GM12878 (cell line): ENCODE measurements around the gene SIDT2. TPM values are rescaled to one million over a fixed set of nuclear protein-coding genes. Genes with fewer than 3 reads are reported as not detected.

Experiments used
- ATAC-seq: fragments of 200-7000 bp; cut with Tn5 transposase; 3 replicates; pipeline ENCODE4 v1.9.1; 2020; ENCODE audit warnings: mild to moderate bottlenecking, moderate library complexity
- BruUV-seq: library from RNA; stranded (reverse); fragments of 400-500 nt; replicated peaks from 2 replicates; lab custom pipeline; 2021; lab: Mats Ljungman, UMichigan
- CTCF ChIA-PET: fragments of 300-600 bp; sonication (Branson Sonifier 250); formaldehyde crosslinking; extraction: SDS; loops from one replicate; lab custom pipeline; 2021; ENCODE audit warnings: inconsistent platforms; lab: Yijun Ruan, JAX
- POLR2A ChIA-PET: fragments of 350-600 bp; formaldehyde crosslinking; extraction: SDS; loops from one replicate; lab custom pipeline; 2021; ENCODE audit warnings: inconsistent platforms; lab: Charles Lee
- RAD21 ChIA-PET: fragments of 300-600 bp; sonication (Branson Sonifier 250); formaldehyde crosslinking; loops from one replicate; lab custom pipeline; 2023; ENCODE audit warnings: antibody characterized with exemption; ENCODE audit not compliant: unreplicated experiment; lab: Charles Lee
- SMC1A ChIA-PET: fragments of 300-600 bp; sonication (Branson Sonifier 250); formaldehyde crosslinking; loops from one replicate; lab custom pipeline; 2023; ENCODE audit not compliant: unreplicated experiment, uncharacterized antibody; lab: Charles Lee
- DNase-seq: peaks from one replicate; pipeline ENCODE4 v3.0.0-alpha.2; 2011; ENCODE audit warnings: low read depth, low spot score
- FAIRE-seq: peaks from 3 replicates; lab custom pipeline; 2011; peaks lifted over from hg19 to GRCh38; lab: Jason Lieb, UNC
- H2AFZ ChIP-seq: 2 replicates; pipeline ENCODE4 v1.6.0; 2011; ENCODE audit warnings: low read depth, low read length, control low read depth; ENCODE audit not compliant: control insufficient read depth
- H3K27ac ChIP-seq: 2 replicates; pipeline ENCODE4 v1.5.1; 2011; ENCODE audit warnings: control low read depth; ENCODE audit not compliant: control insufficient read depth, insufficient read depth
- H3K27me3 ChIP-seq, 2 experiments: replicated peaks in 1 of 2; 2 replicates each; pipeline versions ENCODE4 v1.6.0 to v1.6.1; 2011; ENCODE audit warnings: low read length in 1 of 2; ENCODE audit not compliant: control insufficient read depth in 2 of 2, insufficient read depth in 2 of 2
- H3K36me3 ChIP-seq, 2 experiments: 2 replicates each; pipeline ENCODE4 v1.5.1; 2011; ENCODE audit warnings: low read length in 1 of 2; ENCODE audit not compliant: control insufficient read depth in 2 of 2, insufficient read depth in 2 of 2
- H3K4me1 ChIP-seq: 2 replicates; pipeline ENCODE4 v1.6.1; 2011; ENCODE audit warnings: mild to moderate bottlenecking, low read length, moderate library complexity, mixed read lengths; ENCODE audit not compliant: control insufficient read depth, insufficient read depth
- H3K4me2 ChIP-seq: 2 replicates; pipeline ENCODE4 v1.6.0; 2011; ENCODE audit warnings: control low read depth; ENCODE audit not compliant: control insufficient read depth, insufficient read depth
- H3K4me3 ChIP-seq: fragments of 200-600 bp; sonication (generic); 2 replicates; pipeline ENCODE4 v1.5.1; 2016
- H3K79me2 ChIP-seq: 2 replicates; pipeline ENCODE4 v1.6.0; 2011; ENCODE audit warnings: low read length; ENCODE audit not compliant: control insufficient read depth, insufficient read depth
- H3K9ac ChIP-seq: 2 replicates; pipeline ENCODE4 v1.8.0; 2011; ENCODE audit warnings: low read length, control low read depth, mixed read lengths; ENCODE audit not compliant: control insufficient read depth, insufficient read depth
- H3K9me3 ChIP-seq: replicated peaks from 3 replicates; pipeline ENCODE4 v1.5.1; 2011; ENCODE audit warnings: mild to moderate bottlenecking, low read length; ENCODE audit not compliant: control insufficient read depth, insufficient read depth
- H4K20me1 ChIP-seq: 2 replicates; pipeline ENCODE4 v1.6.0; 2011; ENCODE audit not compliant: control insufficient read depth, insufficient read depth
- CHD4 ChIP-seq: fragments of 200-600 bp; sonication (generic); IDR thresholded peaks from 2 replicates; pipeline ENCODE4 v1.6.1; 2016; ENCODE audit warnings: mild to moderate bottlenecking
- WGBS: methylation state at CpG from one replicate; pipeline ENCODE4 v1.1.6; 2016; ENCODE audit warnings: low lambda C conversion rate; ENCODE audit not compliant: insufficient replicate concordance, insufficient coverage; ENCODE audit errors: missing lambda C conversion rate; 5-methylcytosine and 5-hydroxymethylcytosine counted together
- in situ Hi-C: fragments of 300-500 bp; cut with MboI; formaldehyde crosslinking; loops from 9 replicates; pipeline ENCODE4 v1.14.3; 2018; ENCODE audit warnings: mixed read lengths
- intact Hi-C: fragments of 100-400 bp; cut with micrococcal nuclease; formaldehyde crosslinking; loops from one replicate; pipeline ENCODE4 v1.14.2; 2022; ENCODE audit not compliant: unreplicated experiment
- polyA plus RNA-seq, 11 experiments: library from polyadenylated mRNA; depleted of rRNA in 4 of 11; unstranded in 6 of 11; stranded (reverse) in 5 of 11; fragments of >200 nt; fragmentation: Nextera tagmentation in 4 of 11; fragmentation: Illumina TruSeq in 1 of 11; extraction: Ambion mirVana in 4 of 11; extraction: Trizol in 1 of 11; gene quantifications; 1 replicate in 1 of 11; 2 replicates in 10 of 11; pipeline versions ENCODE4 v1.2.1 to v1.2.3, GENCODE V29; 2011 to 2016; ENCODE audit warnings: inconsistent platforms in 2 of 11, missing spikeins in 2 of 11, low read depth in 1 of 11
- total RNA-seq, 4 experiments: library from RNA; depleted of rRNA in 3 of 4; stranded (reverse); fragments of >200 nt in 3 of 4; fragmentation: Illumina TruSeq in 1 of 4; extraction: Trizol in 1 of 4; gene quantifications; 2 replicates each; pipeline versions ENCODE4 v1.2.1 to v1.2.3, GENCODE V29; 2013 to 2021
- TF ChIP-seq, protein P1 (sequence below): fragments of 450-650 bp; IDR thresholded peaks from 2 replicates; pipeline ENCODE4 v1.6.1; 2016; ENCODE audit warnings: mild to moderate bottlenecking, moderate library complexity, borderline replicate concordance

SIDT2 gene
- total and polyA plus RNA-seq, 10 of the 15 experiments (the other 5 are each of a cell fraction or from before 2014, with no cell fraction given), result 4.9 to 23.9 (median 10.3) TPM

DNA sequence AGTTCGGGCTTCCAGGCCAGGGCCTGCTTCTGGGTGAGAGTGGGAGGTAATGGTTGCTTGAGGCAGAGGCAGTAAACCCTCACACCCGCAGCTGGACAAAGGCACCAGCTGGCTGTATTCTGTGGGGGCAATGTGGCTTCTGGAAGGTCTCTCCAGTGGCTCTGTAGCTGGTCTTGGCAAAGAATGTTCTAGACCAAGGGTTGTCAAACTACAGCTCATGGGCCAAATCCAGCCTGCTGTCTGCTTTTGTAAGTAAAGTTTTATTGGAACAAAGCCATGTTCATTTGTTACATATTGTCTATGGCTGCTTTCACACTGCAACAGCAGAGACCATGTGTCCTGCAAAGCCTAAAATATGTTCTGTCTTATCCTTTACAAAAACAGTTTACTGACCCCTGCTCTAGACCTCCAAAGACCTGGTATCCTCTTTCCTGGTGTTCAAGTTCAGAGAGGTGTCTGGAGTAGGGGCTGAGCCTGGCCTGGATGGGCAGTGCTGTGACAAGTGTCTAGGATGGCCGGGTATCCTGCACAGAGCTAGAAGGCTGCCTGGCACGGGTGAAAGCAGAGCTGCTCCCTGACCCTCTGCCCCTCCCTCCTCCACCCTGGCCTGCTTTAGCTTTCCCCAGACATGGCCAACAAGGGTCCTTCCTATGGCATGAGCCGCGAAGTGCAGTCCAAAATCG, 24.0 kb downstream of the SIDT2 start:
- SMC1A ChIA-PET, result interaction anchor here (0.7 kb wide), 1 partner anchor 9 kb away, joined by 4 read pairs; no protein-coding TSS in a partner anchor
- Histone ChIP-seq H3K27me3 (no peaks in the 10 kb centered on the region), H3K4me3 (no peak overlapping the region), H2AFZ (no peak overlapping the region), H3K36me3 (peaks cover 0 to 4% of the 10 kb centered on the region in 2 experiments; a peak in 3 of 4 replicates), H3K9me3 (no peaks in the 10 kb centered on the region), H3K27ac (no peak overlapping the region), H3K9ac (no peak overlapping the region), H3K79me2 (no peaks in the 10 kb centered on the region)
- no peak for FAIRE-seq
- 100% methylated on average over 7 of the region's 7 CpGs for WGBS
- POLR2A ChIA-PET, result interaction anchor here (1.0 kb wide), 1 partner anchor 23 kb away, joined by 3 read pairs; no protein-coding TSS in a partner anchor
- DNase-seq, result no peak
- BruUV-seq, result no TSS peak
- in situ Hi-C loops (no loop called here), intact Hi-C loops (no loop called here)
- CTCF ChIA-PET, result interaction anchor here (1.4 to 3.2 kb wide), 3 partner anchors 22 to 24 kb away, joined by 3 to 16 read pairs (median 9); partner anchors contain the start of gene SIDT2
- no peak for ATAC-seq
- TF ChIP-seq CHD4, result no peak
- TF ChIP-seq, protein P1, sequence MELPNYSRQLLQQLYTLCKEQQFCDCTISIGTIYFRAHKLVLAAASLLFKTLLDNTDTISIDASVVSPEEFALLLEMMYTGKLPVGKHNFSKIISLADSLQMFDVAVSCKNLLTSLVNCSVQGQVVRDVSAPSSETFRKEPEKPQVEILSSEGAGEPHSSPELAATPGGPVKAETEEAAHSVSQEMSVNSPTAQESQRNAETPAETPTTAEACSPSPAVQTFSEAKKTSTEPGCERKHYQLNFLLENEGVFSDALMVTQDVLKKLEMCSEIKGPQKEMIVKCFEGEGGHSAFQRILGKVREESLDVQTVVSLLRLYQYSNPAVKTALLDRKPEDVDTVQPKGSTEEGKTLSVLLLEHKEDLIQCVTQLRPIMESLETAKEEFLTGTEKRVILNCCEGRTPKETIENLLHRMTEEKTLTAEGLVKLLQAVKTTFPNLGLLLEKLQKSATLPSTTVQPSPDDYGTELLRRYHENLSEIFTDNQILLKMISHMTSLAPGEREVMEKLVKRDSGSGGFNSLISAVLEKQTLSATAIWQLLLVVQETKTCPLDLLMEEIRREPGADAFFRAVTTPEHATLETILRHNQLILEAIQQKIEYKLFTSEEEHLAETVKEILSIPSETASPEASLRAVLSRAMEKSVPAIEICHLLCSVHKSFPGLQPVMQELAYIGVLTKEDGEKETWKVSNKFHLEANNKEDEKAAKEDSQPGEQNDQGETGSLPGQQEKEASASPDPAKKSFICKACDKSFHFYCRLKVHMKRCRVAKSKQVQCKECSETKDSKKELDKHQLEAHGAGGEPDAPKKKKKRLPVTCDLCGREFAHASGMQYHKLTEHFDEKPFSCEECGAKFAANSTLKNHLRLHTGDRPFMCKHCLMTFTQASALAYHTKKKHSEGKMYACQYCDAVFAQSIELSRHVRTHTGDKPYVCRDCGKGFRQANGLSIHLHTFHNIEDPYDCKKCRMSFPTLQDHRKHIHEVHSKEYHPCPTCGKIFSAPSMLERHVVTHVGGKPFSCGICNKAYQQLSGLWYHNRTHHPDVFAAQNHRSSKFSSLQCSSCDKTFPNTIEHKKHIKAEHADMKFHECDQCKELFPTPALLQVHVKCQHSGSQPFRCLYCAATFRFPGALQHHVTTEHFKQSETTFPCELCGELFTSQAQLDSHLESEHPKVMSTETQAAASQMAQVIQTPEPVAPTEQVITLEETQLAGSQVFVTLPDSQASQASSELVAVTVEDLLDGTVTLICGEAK, result 0 out of 2 replicates have a peak, but pooled peaks have one; percentile 25
- TF ChIP-seq, all 136 proteins: peak for 1
- RAD21 ChIA-PET, result interaction anchor here (1.7 kb wide), 1 partner anchor 23 kb away, joined by 8 read pairs; no protein-coding TSS in a partner anchor
- Histone ChIP-seq H3K4me2 (no peak overlapping the region), H3K4me1 (no peaks in the 10 kb centered on the region), H4K20me1 (no peaks in the 10 kb centered on the region)
